OCI-LY3 (cell line): ENCODE measurements around the gene SMIM23.

ENCODE experiments used
- CTCF ChIP-seq: fragments of 200-600, 300-600 bp; sonication (generic); IDR thresholded peaks from 2 replicates; pipeline ENCODE4 v1.5.1; 2014; ENCODE audit warnings: antibody characterized with exemption, low read length, low read depth
- EZH2phosphoT487 ChIP-seq: fragments of 200-600 bp; shearing (Covaris generic); IDR thresholded peaks from 2 replicates; pipeline ENCODE4 v1.6.1; 2018; ENCODE audit warnings: antibody characterized with exemption, mixed run types, low read depth

GRCh38 chr5:171739271-171739670 lies 46.3 kb upstream of the SMIM23 start:
- no peak for TF ChIP-seq CTCF
- TF ChIP-seq EZH2phosphoT487, result no peak
